Lung (tissue), 14 donors: ENCODE measurements around the gene PLA2G10. TPM values are rescaled to one million over a fixed set of nuclear protein-coding genes. Genes with fewer than 3 reads are reported as not detected.
A peak's percentile ranks its signal among the peaks of the same experiment; 100 is the strongest.
"Not testable (repeated sequence)": the region's sequence is repeated elsewhere in the genome, so short reads cannot be mapped to it uniquely, and the experiment has no call there.

Experiments used
- ATAC-seq: fragments of 200-7000 bp; cut with Tn5 transposase; one replicate; pipeline ENCODE4 v1.9.1; 2020; ENCODE audit warnings: moderate number of reproducible peaks; ENCODE audit not compliant: insufficient read depth, low FRiP score
- DNase-seq, 3 donors: peaks; one replicate each; pipeline ENCODE4 v3.0.0-alpha.2; 2013 to 2017
- H3K27ac ChIP-seq, 2 donors: one replicate each; pipeline ENCODE4 v1.5.1; 2013; ENCODE audit warnings: mild to moderate bottlenecking in 2 of 2, moderate library complexity in 2 of 2, control low read depth in 1 of 2, inconsistent platforms in 1 of 2, low read depth in 1 of 2, low read length in 1 of 2
- H3K27me3 ChIP-seq, 3 donors: one replicate each; pipeline ENCODE4 v1.5.1; 2013; ENCODE audit warnings: low read length in 2 of 3; ENCODE audit not compliant: control insufficient read depth in 3 of 3, insufficient read depth in 3 of 3
- H3K36me3 ChIP-seq, 4 donors: one replicate each; pipeline ENCODE4 v1.5.1; 2013; ENCODE audit warnings: low read length in 4 of 4, mild to moderate bottlenecking in 1 of 4, moderate library complexity in 1 of 4; ENCODE audit not compliant: control insufficient read depth in 4 of 4, insufficient read depth in 4 of 4
- H3K4me1 ChIP-seq, 5 donors: one replicate each; pipeline ENCODE4 v1.5.1; 2013; ENCODE audit warnings: low read length in 5 of 5, mild to moderate bottlenecking in 2 of 5, moderate library complexity in 1 of 5; ENCODE audit not compliant: control insufficient read depth in 5 of 5, insufficient read depth in 5 of 5
- H3K4me3 ChIP-seq: one replicate; pipeline ENCODE4 v1.5.1; 2013; ENCODE audit warnings: mild to moderate bottlenecking, control low read depth, moderate library complexity
- H3K9ac ChIP-seq, 2 donors: one replicate each; pipeline ENCODE4 v1.5.1; 2013; ENCODE audit warnings: low read length in 2 of 2, control low read depth in 1 of 2; ENCODE audit not compliant: insufficient read depth in 1 of 2
- H3K9me3 ChIP-seq, 4 donors: one replicate each; pipeline ENCODE4 v1.5.1; 2013; ENCODE audit warnings: low read length in 3 of 4, mild to moderate bottlenecking in 1 of 4, moderate library complexity in 1 of 4; ENCODE audit not compliant: control insufficient read depth in 4 of 4, insufficient read depth in 3 of 4
- WGBS, 2 donors: extraction: QIAGEN DNeasy Blood & Tissue Kit; methylation state at CpG; one replicate each; pipeline ENCODE4 v1.1.7; 2013; 5-methylcytosine and 5-hydroxymethylcytosine counted together
- long read RNA-seq, 5 donors: transcript quantifications; one replicate each; lab custom pipeline, GENCODE V29; 2026
- polyA plus RNA-seq, 2 donors: library from polyadenylated mRNA; stranded (reverse); fragments of 200-250 nt; gene quantifications; one replicate each; pipeline ENCODE4 v1.2.1, GENCODE V29; 2013
- total RNA-seq, 2 donors: library from RNA; depleted of rRNA in 1 of 2; stranded (reverse); fragments of >200 nt in 1 of 2; gene quantifications; one replicate each; pipeline ENCODE4 v1.2.1, GENCODE V29; 2014 to 2021
- donor health status: Bipolar disorder and iron deficiency.
- donor health status: healthy.
- donor health status: DM: yes; HTN: yes; CAD: no.

The PLA2G10 gene, protein sequence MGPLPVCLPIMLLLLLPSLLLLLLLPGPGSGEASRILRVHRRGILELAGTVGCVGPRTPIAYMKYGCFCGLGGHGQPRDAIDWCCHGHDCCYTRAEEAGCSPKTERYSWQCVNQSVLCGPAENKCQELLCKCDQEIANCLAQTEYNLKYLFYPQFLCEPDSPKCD
- 1 to 10 TPM in 1 of 2 donors, under 1 TPM in 1; 0.40 to 5.6 TPM for total RNA-seq
- polyA plus RNA-seq, result 10 to 100 TPM in 1 of 2 donors, 1 to 10 TPM in 1; 5.8 to 10.1 TPM
- long read RNA-seq, donor 1, result 0 reads
- long read RNA-seq, donor 2, result 0 reads
- long read RNA-seq, donor 3, result 0 reads
- long read RNA-seq, donor 4, result 0 reads
- long read RNA-seq, donor 5, result 0 reads

DNA sequence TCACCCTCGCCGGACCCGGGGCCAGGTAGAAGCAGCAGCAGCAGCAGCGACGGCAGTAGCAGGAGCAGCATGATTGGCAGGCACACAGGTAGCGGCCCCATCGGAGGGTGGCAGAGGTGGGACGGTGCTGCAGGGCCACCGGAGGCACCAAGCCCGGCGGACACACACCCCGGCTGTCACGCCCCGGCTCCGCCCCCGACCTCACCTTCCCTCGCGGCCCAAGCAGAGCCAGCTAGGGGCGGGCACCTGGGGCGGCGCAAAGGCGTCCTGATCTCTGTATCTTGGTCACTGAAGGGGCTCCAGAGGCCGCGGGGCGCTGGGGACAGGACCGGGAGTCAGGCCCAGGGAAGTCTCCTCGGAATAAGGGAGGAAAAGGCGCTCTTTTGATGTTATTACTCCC is at the start of gene PLA2G10:
TSS of gene PLA2G10 (minus strand) at position 180 of the 400 bp plus-strand sequence. CDS start at position 101, 79 bp downstream.
- DNase-seq, H3K4me3 ChIP-seq, H3K36me3 ChIP-seq, H3K27ac ChIP-seq, ATAC-seq, H3K4me1 ChIP-seq, H3K27me3 ChIP-seq, H3K9me3 ChIP-seq, H3K9ac ChIP-seq: not testable (repeated sequence)
- no CpG with 5 or more reads among the region's 28 CpGs for whole genome bisulfite sequencing, 2 donors

DNA sequence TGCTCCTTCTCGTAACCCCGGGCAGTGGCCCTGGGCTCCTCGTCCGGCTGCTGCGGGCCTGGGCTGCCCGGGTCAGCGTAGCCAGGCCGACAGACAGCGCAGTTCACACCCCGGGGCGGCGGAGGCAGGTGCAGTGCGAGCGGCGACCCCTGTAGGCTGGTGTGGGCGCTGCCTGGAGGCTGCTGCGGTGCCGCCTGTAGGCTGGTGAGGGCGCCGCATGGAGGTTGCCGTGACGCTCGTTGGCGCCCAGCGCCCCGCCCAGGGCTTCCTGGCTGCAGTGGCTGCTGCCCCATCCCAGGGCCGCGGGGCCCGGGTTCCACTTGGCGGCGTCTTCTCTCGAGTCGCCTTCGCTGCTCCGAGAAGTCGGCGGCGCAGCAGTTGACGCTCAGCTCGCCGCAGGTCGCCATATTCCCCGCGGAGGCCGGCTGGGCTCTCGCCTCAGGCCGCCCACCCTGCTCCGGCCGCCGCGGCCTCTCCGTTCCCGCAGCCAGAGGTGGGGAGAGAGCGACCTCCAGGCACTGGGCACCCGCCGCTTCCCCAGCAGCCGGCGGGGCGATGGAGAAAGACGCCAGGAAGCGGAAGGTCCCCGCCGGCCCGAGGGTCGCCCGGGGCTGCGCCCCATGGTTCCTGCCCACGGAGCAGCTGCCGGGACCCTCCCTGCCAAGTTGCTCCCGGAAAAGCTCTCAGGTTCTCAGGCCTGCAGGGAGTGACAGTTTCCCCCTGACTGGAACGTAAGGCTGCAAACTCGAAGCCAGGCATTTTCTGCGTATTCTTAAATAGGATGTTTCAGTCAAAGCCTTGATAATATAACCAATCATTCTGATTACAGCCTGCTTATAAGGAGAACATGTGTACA is 48.4 kb upstream of the PLA2G10 start, which contains the start of gene NPIPA2:
TSS of gene NPIPA2 (plus strand) at position 261 of the 856 bp plus-strand sequence. CDS start 5,533 bp downstream, outside the sequence.
- H3K4me3 ChIP-seq, H3K36me3 ChIP-seq, H3K27ac ChIP-seq, DNase-seq, H3K27me3 ChIP-seq, H3K9me3 ChIP-seq, H3K9ac ChIP-seq, H3K4me1 ChIP-seq: not testable (repeated sequence)
- no CpG with 5 or more reads among the region's 73 CpGs for WGBS, 2 donors
- peak; percentile 98 for ATAC-seq

- not testable (repeated sequence) for H3K27ac ChIP-seq, H3K27me3 ChIP-seq, H3K9ac ChIP-seq, DNase-seq, ATAC-seq, H3K9me3 ChIP-seq, H3K36me3 ChIP-seq, H3K4me1 ChIP-seq, H3K4me3 ChIP-seq
- no CpG with 5 or more reads among the region's 11 CpGs for WGBS, 2 donors
Measured at GRCh38 chr16:14741794-14742193, 47.7 kb upstream of the PLA2G10 start.

DNA sequence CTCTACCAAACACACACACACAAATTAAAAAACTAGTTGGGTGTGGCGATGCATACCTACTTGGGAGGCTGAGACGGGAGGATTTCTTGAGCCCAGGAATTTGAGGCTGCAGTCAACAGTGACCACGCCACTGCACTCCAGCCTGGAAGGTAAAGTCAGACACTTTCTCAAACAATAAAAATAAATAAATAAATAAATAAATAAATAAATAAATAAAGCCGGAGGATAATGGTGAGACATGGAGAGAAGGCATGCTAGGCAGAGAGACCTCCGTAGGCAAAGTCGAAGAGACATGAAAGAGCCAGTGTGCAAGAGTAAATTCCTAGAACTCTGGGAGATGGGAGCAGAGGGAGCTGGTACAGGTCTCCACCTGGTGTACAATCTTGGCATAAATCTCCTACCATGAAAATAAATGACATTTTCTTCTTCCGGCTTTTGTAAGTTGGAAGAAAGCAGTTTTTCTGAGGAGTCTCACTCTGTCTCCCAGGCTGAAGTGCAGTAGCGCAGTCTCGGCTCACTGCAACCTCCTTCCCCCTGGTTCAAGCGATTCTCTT is 46.8 kb upstream of the PLA2G10 start:
- not testable (repeated sequence) for H3K4me3 ChIP-seq, DNase-seq, H3K9me3 ChIP-seq, H3K27me3 ChIP-seq, H3K9ac ChIP-seq, ATAC-seq, H3K4me1 ChIP-seq, H3K36me3 ChIP-seq, H3K27ac ChIP-seq
- WGBS, 2 donors, result 66% methylated on average over 2 of the region's 10 CpGs; no CpG with 5 or more reads in 1 of the 2 donors

DNA sequence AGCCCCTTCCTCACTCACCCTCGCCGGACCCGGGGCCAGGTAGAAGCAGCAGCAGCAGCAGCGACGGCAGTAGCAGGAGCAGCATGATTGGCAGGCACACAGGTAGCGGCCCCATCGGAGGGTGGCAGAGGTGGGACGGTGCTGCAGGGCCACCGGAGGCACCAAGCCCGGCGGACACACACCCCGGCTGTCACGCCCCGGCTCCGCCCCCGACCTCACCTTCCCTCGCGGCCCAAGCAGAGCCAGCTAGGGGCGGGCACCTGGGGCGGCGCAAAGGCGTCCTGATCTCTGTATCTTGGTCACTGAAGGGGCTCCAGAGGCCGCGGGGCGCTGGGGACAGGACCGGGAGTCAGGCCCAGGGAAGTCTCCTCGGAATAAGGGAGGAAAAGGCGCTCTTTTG is 39.1 kb upstream of the PLA2G10 start:
- not testable (repeated sequence) for H3K4me1 ChIP-seq, DNase-seq, H3K4me3 ChIP-seq, H3K27me3 ChIP-seq, H3K9ac ChIP-seq, H3K36me3 ChIP-seq, H3K27ac ChIP-seq, H3K9me3 ChIP-seq
- WGBS, 2 donors, result no CpG with 5 or more reads among the region's 28 CpGs
- ATAC-seq, result peak; percentile 53

DNA sequence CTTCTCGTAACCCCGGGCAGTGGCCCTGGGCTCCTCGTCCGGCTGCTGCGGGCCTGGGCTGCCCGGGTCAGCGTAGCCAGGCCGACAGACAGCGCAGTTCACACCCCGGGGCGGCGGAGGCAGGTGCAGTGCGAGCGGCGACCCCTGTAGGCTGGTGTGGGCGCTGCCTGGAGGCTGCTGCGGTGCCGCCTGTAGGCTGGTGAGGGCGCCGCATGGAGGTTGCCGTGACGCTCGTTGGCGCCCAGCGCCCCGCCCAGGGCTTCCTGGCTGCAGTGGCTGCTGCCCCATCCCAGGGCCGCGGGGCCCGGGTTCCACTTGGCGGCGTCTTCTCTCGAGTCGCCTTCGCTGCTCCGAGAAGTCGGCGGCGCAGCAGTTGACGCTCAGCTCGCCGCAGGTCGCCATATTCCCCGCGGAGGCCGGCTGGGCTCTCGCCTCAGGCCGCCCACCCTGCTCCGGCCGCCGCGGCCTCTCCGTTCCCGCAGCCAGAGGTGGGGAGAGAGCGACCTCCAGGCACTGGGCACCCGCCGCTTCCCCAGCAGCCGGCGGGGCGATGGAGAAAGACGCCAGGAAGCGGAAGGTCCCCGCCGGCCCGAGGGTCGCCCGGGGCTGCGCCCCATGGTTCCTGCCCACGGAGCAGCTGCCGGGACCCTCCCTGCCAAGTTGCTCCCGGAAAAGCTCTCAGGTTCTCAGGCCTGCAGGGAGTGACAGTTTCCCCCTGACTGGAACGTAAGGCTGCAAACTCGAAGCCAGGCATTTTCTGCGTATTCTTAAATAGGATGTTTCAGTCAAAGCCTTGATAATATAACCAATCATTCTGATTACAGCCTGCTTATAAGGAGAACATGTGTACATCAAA is 9.3 kb upstream of the PLA2G10 start, which contains the start of gene NPIPA3:
TSS of gene NPIPA3 (plus strand) at position 256 of the 856 bp plus-strand sequence. CDS start 5,533 bp downstream, outside the sequence.
- H3K4me3 ChIP-seq, H3K9me3 ChIP-seq, DNase-seq, H3K36me3 ChIP-seq, H3K4me1 ChIP-seq, H3K27ac ChIP-seq, H3K27me3 ChIP-seq, H3K9ac ChIP-seq: not testable (repeated sequence)
- WGBS, 2 donors, result no CpG with 5 or more reads among the region's 73 CpGs
- peak; percentile 99 for ATAC-seq

DNA sequence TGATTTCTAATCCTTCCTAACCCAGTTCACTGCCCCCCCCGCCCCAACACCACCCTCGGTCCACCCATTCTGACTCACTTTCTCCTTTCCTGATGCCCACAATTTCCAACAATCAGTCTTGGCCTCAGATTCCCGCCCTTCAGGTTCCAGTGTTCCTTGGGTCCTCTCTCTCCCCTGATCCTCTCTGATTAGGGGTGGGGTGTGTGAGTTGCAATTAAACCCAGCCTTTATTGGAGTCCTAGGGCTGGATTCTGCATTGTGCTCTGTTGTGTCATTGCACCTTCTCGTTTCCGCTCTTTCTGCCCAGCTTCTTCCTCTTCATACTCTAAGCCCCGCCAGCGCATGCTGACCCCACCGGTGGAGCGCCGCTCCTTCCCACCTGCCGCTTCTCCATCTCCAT is 8.6 kb upstream of the PLA2G10 start:
- not testable (repeated sequence) for H3K27me3 ChIP-seq, H3K36me3 ChIP-seq, H3K4me1 ChIP-seq, H3K9ac ChIP-seq, H3K9me3 ChIP-seq, H3K27ac ChIP-seq, DNase-seq, H3K4me3 ChIP-seq, ATAC-seq
- WGBS, 2 donors, result no CpG with 5 or more reads among the region's 11 CpGs
